Mucosa of gallbladder (tissue), 1 donor: ENCODE measurements around the gene LFNG. TPM values are rescaled to one million over a fixed set of nuclear protein-coding genes. Genes with fewer than 3 reads are reported as not detected.

Experiments used
- DNase-seq: peaks from one replicate; pipeline ENCODE4 v3.0.0-alpha.2; 2020; ENCODE audit warnings: low spot score
- total RNA-seq: library from RNA; stranded (reverse); gene quantifications from one replicate; pipeline ENCODE4 v1.2.1, GENCODE V29; 2021
- donor health status: DM: no; HTN: no; CAD: no.

The LFNG gene
- total RNA-seq, 1 donor from 2014 or later, result 31.3 TPM

GRCh38 chr7:2483494-2483893, 36.1 kb upstream of the LFNG start:
- no peak for DNase-seq

GRCh38 chr7:2484868-2485267, 34.7 kb upstream of the LFNG start:
- DNase-seq, result no peak

- DNase-seq, result no peak
Observed at GRCh38 chr7:2487586-2488271, 31.8 kb upstream of the LFNG start.

GRCh38 chr7:2488272-2488645, 31.3 kb upstream of the LFNG start:
- DNase-seq, result no peak

- DNase-seq, result no peak
Observed at GRCh38 chr7:2488681-2489080, 30.9 kb upstream of the LFNG start.

- no peak for DNase-seq
Observed at GRCh38 chr7:2490181-2490651, 29.4 kb upstream of the LFNG start.

- DNase-seq, result no peak
Observed at GRCh38 chr7:2492038-2492437, 27.5 kb upstream of the LFNG start.

GRCh38 chr7:2493205-2494164, 26.1 kb upstream of the LFNG start:
- DNase-seq, result no peak

GRCh38 chr7:2494191-2495130, 25.1 kb upstream of the LFNG start:
- no peak for DNase-seq

- DNase-seq, result no peak
Observed at GRCh38 chr7:2495418-2496299, 23.9 kb upstream of the LFNG start.

- DNase-seq, result no peak
Observed at GRCh38 chr7:2496375-2496774, 23.2 kb upstream of the LFNG start.

GRCh38 chr7:2497065-2497464, 22.5 kb upstream of the LFNG start:
- DNase-seq, result no peak

- no peak for DNase-seq
Observed at GRCh38 chr7:2497500-2498336, 21.9 kb upstream of the LFNG start.

GRCh38 chr7:2498708-2499107, 20.9 kb upstream of the LFNG start:
- DNase-seq, result no peak

GRCh38 chr7:2499181-2499580, 20.4 kb upstream of the LFNG start:
- DNase-seq, result no peak

GRCh38 chr7:2499719-2500430, 19.7 kb upstream of the LFNG start:
- DNase-seq, result no peak

- DNase-seq, result no peak
Observed at GRCh38 chr7:2500701-2501100, 18.9 kb upstream of the LFNG start.

- DNase-seq, result no peak
Observed at GRCh38 chr7:2501947-2502646, 17.5 kb upstream of the LFNG start.

GRCh38 chr7:2502647-2502966, 17.0 kb upstream of the LFNG start:
- DNase-seq, result no peak
